ENCODE results near the gene C16orf90. TPM values are rescaled to one million over a fixed set of nuclear protein-coding genes. Genes with fewer than 3 reads are reported as not detected.

Gene C16orf90
- total RNA-seq, 1 donor from 2014 or later = not detected

Small RNA genes within 50 kb of the gene (microRNA-seq; reads per million reads assigned to microRNA genes)
- gene MIR6126 = not detected

Other genes with a start within 250 kb of the C16orf90 start
- 1.00 TPM for gene MEFV, start 238.9 kb downstream of the C16orf90 start, total RNA-seq
- 11.3 TPM for gene ZNF263, start 212.0 kb downstream of the C16orf90 start, total RNA-seq
- 8.2 TPM for gene TIGD7, start 190.1 kb downstream of the C16orf90 start, total RNA-seq
- 21.3 TPM for gene ZNF75A, start 190.0 kb downstream of the C16orf90 start, total RNA-seq
- not detected for gene OR2C1, start 139.6 kb downstream of the C16orf90 start, total RNA-seq
- 7.2 TPM for gene ZSCAN32, start 94.5 kb downstream of the C16orf90 start, total RNA-seq
- gene ZNF174, start 94.3 kb downstream of the C16orf90 start, total RNA-seq = 9.2 TPM
- gene ZNF597, start 52.0 kb downstream of the C16orf90 start, total RNA-seq = 1.8 TPM
- gene NAA60, start 51.8 kb downstream of the C16orf90 start, total RNA-seq = 25.5 TPM
- gene CLUAP1, start 5.5 kb upstream of the C16orf90 start, total RNA-seq = 15.3 TPM
- 0.67 TPM for gene NLRC3, start 81.9 kb upstream of the C16orf90 start, total RNA-seq
- gene SLX4, start 116.1 kb upstream of the C16orf90 start, total RNA-seq = 2.7 TPM
- 6.9 TPM for gene DNASE1, start 159.2 kb upstream of the C16orf90 start, total RNA-seq
- 78.6 TPM for gene TRAP1, start 222.0 kb upstream of the C16orf90 start, total RNA-seq

Data from cardiac septum (tissue), 1 donor.